Fibroblast of lung (primary cell): Measurements from ENCODE around the gene SPATA19. TPM values are rescaled to one million over a fixed set of nuclear protein-coding genes. Genes with fewer than 3 reads are reported as not detected.

Experiments
- DNase-seq, 2 donors: peaks; one replicate each; pipeline versions ENCODE4 v3.0.0 to v3.0.0-alpha.2; 2010; ENCODE audit warnings: low read depth in 2 of 2
- H2AFZ ChIP-seq: 2 replicates; pipeline ENCODE4 v1.5.1; 2012; ENCODE audit warnings: low read length, control low read depth, inconsistent platforms
- H3K27ac ChIP-seq: 2 replicates; pipeline ENCODE4 v1.5.1; 2011; ENCODE audit warnings: low read length, control low read depth; ENCODE audit not compliant: insufficient read depth
- H3K27me3 ChIP-seq: 2 replicates; pipeline ENCODE4 v1.5.1; 2011; ENCODE audit warnings: mild to moderate bottlenecking, low read length; ENCODE audit not compliant: control insufficient read depth, insufficient read depth
- H3K36me3 ChIP-seq: 2 replicates; pipeline ENCODE4 v1.5.1; 2011; ENCODE audit warnings: low read length; ENCODE audit not compliant: control insufficient read depth, insufficient read depth
- H3K4me1 ChIP-seq: 2 replicates; pipeline ENCODE4 v1.5.1; 2011; ENCODE audit warnings: low read length; ENCODE audit not compliant: control insufficient read depth, insufficient read depth; ENCODE audit errors: extremely low read depth
- H3K4me2 ChIP-seq: 2 replicates; pipeline ENCODE4 v1.5.1; 2011; ENCODE audit warnings: low read length, control low read depth; ENCODE audit not compliant: insufficient read depth; ENCODE audit errors: extremely low read depth
- H3K4me3 ChIP-seq, 4 experiments: fragments of 200-600 bp in 1 of 4; sonication (generic) in 1 of 4; replicated peaks in 1 of 4; 2 replicates each; pipeline ENCODE4 v1.5.1; 2011 to 2016; ENCODE audit warnings: low read length in 4 of 4, low read depth in 3 of 4, mild to moderate bottlenecking in 3 of 4, control low read depth in 2 of 4, inconsistent platforms in 1 of 4, mixed read lengths in 1 of 4; ENCODE audit not compliant: insufficient read depth in 1 of 4; ENCODE audit errors: control extremely low read depth in 1 of 4
- H3K79me2 ChIP-seq: 2 replicates; pipeline ENCODE4 v1.5.1; 2012; ENCODE audit warnings: mild to moderate bottlenecking, low read length, inconsistent platforms; ENCODE audit not compliant: control insufficient read depth, insufficient read depth
- H3K9ac ChIP-seq: 2 replicates; pipeline ENCODE4 v1.5.1; 2011; ENCODE audit warnings: mild to moderate bottlenecking, low read length, control low read depth; ENCODE audit not compliant: insufficient read depth
- H3K9me3 ChIP-seq: 2 replicates; pipeline ENCODE4 v1.5.1; 2012; ENCODE audit warnings: low read depth, low read length; ENCODE audit not compliant: control insufficient read depth, insufficient read depth
- H4K20me1 ChIP-seq: 2 replicates; pipeline ENCODE4 v1.5.1; 2011; ENCODE audit warnings: low read length; ENCODE audit not compliant: control insufficient read depth, insufficient read depth; ENCODE audit errors: extremely low read depth
- CTCF ChIP-seq, 2 donors: IDR thresholded peaks in 1 of 2; conservative IDR thresholded peaks in 1 of 2; 1 replicate in 1 of 2; 2 replicates in 1 of 2; pipeline ENCODE4 v1.5.1; 2011 to 2012; ENCODE audit warnings: low read length in 2 of 2, control low read depth in 1 of 2, inconsistent platforms in 1 of 2, low read depth in 1 of 2, mild to moderate bottlenecking in 1 of 2
- EZH2 ChIP-seq: IDR thresholded peaks from 2 replicates; pipeline ENCODE4 v1.5.1; 2012; ENCODE audit warnings: low read length, control low read depth, mild to moderate bottlenecking; ENCODE audit errors: missing control alignments
- polyA plus RNA-seq, 2 donors: library from polyadenylated mRNA; depleted of rRNA in 1 of 2; stranded (reverse) in 1 of 2; unstranded in 1 of 2; fragments of >200 nt; gene quantifications; 2 replicates each; pipeline ENCODE4 v1.2.1, GENCODE V29; 2011 to 2012; ENCODE audit warnings: missing spikeins in 1 of 2
- total RNA-seq: library from RNA; depleted of rRNA; stranded (reverse); fragments of >200 nt; gene quantifications from 2 replicates; pipeline ENCODE4 v1.2.1, GENCODE V29; 2014

Gene SPATA19
- total and polyA plus RNA-seq, 2 donors (not counting 1 experiment from before 2014, with no cell fraction given): not detected

GRCh38 chr11:133809569-133810491, 35.5 kb downstream of the SPATA19 start:
- Histone ChIP-seq H3K9me3 (no peaks in the 10 kb centered on the region), H2AFZ (no peak overlapping the region), H3K27me3 (no peaks in the 10 kb centered on the region), H3K79me2 (no peaks in the 10 kb centered on the region), H3K4me2 (no peak overlapping the region), H4K20me1 (no peaks in the 10 kb centered on the region), H3K36me3 (no peaks in the 10 kb centered on the region), H3K27ac (no peak overlapping the region), H3K9ac (no peak overlapping the region), H3K4me3 (no peak overlapping the region), H3K4me1 (no peaks in the 10 kb centered on the region)
- peak in 1 of 2 donors; percentile 1 for DNase-seq
- no peak for TF ChIP-seq CTCF (conservative IDR thresholded peaks at IDR 0.05 in 1 of 2, IDR thresholded peaks at IDR 0.05 in 1 of 2; ENCODE audit: low read depth in 1 of 2, low read length in 2 of 2)
- no peak for TF ChIP-seq EZH2

GRCh38 chr11:133808393-133809140, 36.7 kb downstream of the SPATA19 start:
- H3K4me1 ChIP-seq: no peaks in the 10 kb centered on the region
- no peaks in the 10 kb centered on the region for H3K36me3 ChIP-seq
- no peaks in the 10 kb centered on the region for H3K27me3 ChIP-seq
- H3K4me2 ChIP-seq: no peak overlapping the region
- H4K20me1 ChIP-seq: no peaks in the 10 kb centered on the region
- DNase-seq: no peak
- H3K4me3 ChIP-seq: no peak overlapping the region
- H3K9me3 ChIP-seq: no peaks in the 10 kb centered on the region
- no peak overlapping the region for H2AFZ ChIP-seq
- H3K9ac ChIP-seq: no peak overlapping the region
- TF ChIP-seq EZH2 (no peak), CTCF (conservative IDR thresholded peaks at IDR 0.05 in 1 of 2, IDR thresholded peaks at IDR 0.05 in 1 of 2; ENCODE audit: low read depth in 1 of 2, low read length in 2 of 2) (no peak)
- H3K79me2 ChIP-seq: no peaks in the 10 kb centered on the region
- H3K27ac ChIP-seq: no peak overlapping the region

- DNase-seq: peak in 1 of 2 donors; percentile 39
- no peak for TF ChIP-seq EZH2
- TF ChIP-seq CTCF (conservative IDR thresholded peaks at IDR 0.05 in 1 of 2, IDR thresholded peaks at IDR 0.05 in 1 of 2; ENCODE audit: low read depth in 1 of 2, low read length in 2 of 2): no peak
- H3K79me2 ChIP-seq: no peaks in the 10 kb centered on the region
Measured at GRCh38 chr11:133803026-133803425, 42.3 kb downstream of the SPATA19 start.

More at GRCh38 chr11:133803026-133803425, 42.3 kb downstream of the SPATA19 start:
- H3K36me3 ChIP-seq: no peaks in the 10 kb centered on the region
- H3K4me1 ChIP-seq: no peaks in the 10 kb centered on the region
- H3K4me2 ChIP-seq: no peak overlapping the region
- H3K27me3 ChIP-seq: no peaks in the 10 kb centered on the region
- no peaks in the 10 kb centered on the region for H4K20me1 ChIP-seq
- H3K9ac ChIP-seq: no peak overlapping the region
- H3K27ac ChIP-seq: no peak overlapping the region
- H3K9me3 ChIP-seq: no peaks in the 10 kb centered on the region
- no peak overlapping the region for H2AFZ ChIP-seq
- H3K4me3 ChIP-seq: no peak overlapping the region
